ENCODE results near the gene MAFG. TPM values are rescaled to one million over a fixed set of nuclear protein-coding genes. Genes with fewer than 3 reads are reported as not detected.

MAFG gene
- total and polyA plus RNA-seq, 2 of the 13 experiments (the other 11 are each of a cell fraction or from before 2014, with no cell fraction given), result 14.5 to 20.0 TPM

DNA sequence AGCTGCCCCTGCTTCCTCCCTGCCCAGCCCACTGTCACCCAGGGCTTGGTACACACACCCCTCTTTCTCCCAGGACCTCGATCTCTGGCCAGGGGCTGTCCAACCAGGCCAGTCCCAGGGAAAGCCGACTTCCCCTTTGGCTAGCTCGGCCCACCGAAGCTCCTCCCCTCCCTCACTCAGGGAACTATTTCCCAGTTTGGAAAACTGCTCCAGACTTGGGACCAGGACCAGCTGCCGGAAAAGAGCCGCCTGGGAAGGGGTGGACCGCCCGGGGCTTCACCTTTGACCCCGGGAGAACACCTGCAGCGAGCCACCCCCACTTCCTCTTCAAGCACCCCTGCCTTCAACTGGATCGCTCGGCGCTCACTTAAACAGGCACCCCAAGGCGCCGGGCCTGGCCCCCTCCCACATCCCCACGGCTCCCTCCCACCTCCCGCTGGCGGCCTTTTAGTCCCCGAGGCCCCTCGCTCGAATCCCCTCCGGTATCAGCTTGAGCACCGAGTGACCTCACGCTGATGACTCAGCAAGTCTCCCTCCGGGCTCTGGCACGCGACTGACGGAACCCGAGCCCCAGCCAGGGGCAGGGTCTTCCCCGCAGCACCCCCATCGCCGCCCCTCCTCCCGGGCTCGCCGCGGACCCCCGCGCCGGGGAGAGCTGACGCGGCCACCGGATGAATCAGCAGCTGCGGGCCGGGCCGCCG is 934 bp downstream of the MAFG start (continued):
- TF ChIP-seq, protein P1, sequence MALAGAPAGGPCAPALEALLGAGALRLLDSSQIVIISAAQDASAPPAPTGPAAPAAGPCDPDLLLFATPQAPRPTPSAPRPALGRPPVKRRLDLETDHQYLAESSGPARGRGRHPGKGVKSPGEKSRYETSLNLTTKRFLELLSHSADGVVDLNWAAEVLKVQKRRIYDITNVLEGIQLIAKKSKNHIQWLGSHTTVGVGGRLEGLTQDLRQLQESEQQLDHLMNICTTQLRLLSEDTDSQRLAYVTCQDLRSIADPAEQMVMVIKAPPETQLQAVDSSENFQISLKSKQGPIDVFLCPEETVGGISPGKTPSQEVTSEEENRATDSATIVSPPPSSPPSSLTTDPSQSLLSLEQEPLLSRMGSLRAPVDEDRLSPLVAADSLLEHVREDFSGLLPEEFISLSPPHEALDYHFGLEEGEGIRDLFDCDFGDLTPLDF (CRISPR knock-in tag; IDR thresholded peaks at IDR 0.05), result peak; percentile 61; the same call in 1 of the 2 replicates
- TF ChIP-seq, protein P2, sequence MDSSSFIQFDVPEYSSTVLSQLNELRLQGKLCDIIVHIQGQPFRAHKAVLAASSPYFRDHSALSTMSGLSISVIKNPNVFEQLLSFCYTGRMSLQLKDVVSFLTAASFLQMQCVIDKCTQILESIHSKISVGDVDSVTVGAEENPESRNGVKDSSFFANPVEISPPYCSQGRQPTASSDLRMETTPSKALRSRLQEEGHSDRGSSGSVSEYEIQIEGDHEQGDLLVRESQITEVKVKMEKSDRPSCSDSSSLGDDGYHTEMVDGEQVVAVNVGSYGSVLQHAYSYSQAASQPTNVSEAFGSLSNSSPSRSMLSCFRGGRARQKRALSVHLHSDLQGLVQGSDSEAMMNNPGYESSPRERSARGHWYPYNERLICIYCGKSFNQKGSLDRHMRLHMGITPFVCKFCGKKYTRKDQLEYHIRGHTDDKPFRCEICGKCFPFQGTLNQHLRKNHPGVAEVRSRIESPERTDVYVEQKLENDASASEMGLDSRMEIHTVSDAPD (CRISPR knock-in tag; IDR thresholded peaks at IDR 0.05), result no peak
- TF ChIP-seq ZC3H4 (CRISPR knock-in tag; IDR thresholded peaks at IDR 0.05; ENCODE audit: borderline replicate concordance) (0 out of 2 replicates have a peak, but pooled peaks have one; percentile 6), ZNF747 (CRISPR knock-in tag; IDR thresholded peaks at IDR 0.05; ENCODE audit: borderline replicate concordance) (peak; percentile 44; the same call in 1 of the 2 replicates), ASH2L (IDR thresholded peaks at IDR 0.05; ENCODE audit: insufficient read length, low read depth, low read length) (peak; percentile 37), ATF1 (CRISPR knock-in tag; IDR thresholded peaks at IDR 0.05) (no peak), MAFG (CRISPR knock-in tag; IDR thresholded peaks at IDR 0.05) (peak; percentile 92), ZNF652 (CRISPR knock-in tag; IDR thresholded peaks at IDR 0.05; ENCODE audit: borderline replicate concordance, low read depth) (no peak), ZNF382 (CRISPR knock-in tag; IDR thresholded peaks at IDR 0.05; ENCODE audit: borderline replicate concordance) (no peak), CBX1 (IDR thresholded peaks at IDR 0.05; ENCODE audit: low read depth) (peak; percentile 33), THAP11 (CRISPR knock-in tag; IDR thresholded peaks at IDR 0.05) (peak; percentile 65; the same call in 1 of the 2 replicates), ONECUT2 (CRISPR knock-in tag; IDR thresholded peaks at IDR 0.05) (no peak), ARNT2 (CRISPR knock-in tag; IDR thresholded peaks at IDR 0.05; ENCODE audit: low read depth) (no peak), ZNF556 (CRISPR knock-in tag; IDR thresholded peaks at IDR 0.05; ENCODE audit: borderline replicate concordance) (no peak)
- TF ChIP-seq, protein P3, sequence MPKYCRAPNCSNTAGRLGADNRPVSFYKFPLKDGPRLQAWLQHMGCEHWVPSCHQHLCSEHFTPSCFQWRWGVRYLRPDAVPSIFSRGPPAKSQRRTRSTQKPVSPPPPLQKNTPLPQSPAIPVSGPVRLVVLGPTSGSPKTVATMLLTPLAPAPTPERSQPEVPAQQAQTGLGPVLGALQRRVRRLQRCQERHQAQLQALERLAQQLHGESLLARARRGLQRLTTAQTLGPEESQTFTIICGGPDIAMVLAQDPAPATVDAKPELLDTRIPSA (CRISPR knock-in tag; IDR thresholded peaks at IDR 0.05; ENCODE audit: borderline replicate concordance), result no peak
- TF ChIP-seq, protein P4, sequence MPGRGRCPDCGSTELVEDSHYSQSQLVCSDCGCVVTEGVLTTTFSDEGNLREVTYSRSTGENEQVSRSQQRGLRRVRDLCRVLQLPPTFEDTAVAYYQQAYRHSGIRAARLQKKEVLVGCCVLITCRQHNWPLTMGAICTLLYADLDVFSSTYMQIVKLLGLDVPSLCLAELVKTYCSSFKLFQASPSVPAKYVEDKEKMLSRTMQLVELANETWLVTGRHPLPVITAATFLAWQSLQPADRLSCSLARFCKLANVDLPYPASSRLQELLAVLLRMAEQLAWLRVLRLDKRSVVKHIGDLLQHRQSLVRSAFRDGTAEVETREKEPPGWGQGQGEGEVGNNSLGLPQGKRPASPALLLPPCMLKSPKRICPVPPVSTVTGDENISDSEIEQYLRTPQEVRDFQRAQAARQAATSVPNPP (CRISPR knock-in tag; IDR thresholded peaks at IDR 0.05), result no peak
- TF ChIP-seq, protein P5, sequence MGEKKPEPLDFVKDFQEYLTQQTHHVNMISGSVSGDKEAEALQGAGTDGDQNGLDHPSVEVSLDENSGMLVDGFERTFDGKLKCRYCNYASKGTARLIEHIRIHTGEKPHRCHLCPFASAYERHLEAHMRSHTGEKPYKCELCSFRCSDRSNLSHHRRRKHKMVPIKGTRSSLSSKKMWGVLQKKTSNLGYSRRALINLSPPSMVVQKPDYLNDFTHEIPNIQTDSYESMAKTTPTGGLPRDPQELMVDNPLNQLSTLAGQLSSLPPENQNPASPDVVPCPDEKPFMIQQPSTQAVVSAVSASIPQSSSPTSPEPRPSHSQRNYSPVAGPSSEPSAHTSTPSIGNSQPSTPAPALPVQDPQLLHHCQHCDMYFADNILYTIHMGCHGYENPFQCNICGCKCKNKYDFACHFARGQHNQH (CRISPR knock-in tag; IDR thresholded peaks at IDR 0.05), result no peak; the same call in 1 of the 2 replicates
- TF ChIP-seq, protein P6, sequence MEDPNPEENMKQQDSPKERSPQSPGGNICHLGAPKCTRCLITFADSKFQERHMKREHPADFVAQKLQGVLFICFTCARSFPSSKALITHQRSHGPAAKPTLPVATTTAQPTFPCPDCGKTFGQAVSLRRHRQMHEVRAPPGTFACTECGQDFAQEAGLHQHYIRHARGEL (CRISPR knock-in tag; IDR thresholded peaks at IDR 0.05), result peak; percentile 76; the same call in 1 of the 2 replicates
- TF ChIP-seq, protein P7, sequence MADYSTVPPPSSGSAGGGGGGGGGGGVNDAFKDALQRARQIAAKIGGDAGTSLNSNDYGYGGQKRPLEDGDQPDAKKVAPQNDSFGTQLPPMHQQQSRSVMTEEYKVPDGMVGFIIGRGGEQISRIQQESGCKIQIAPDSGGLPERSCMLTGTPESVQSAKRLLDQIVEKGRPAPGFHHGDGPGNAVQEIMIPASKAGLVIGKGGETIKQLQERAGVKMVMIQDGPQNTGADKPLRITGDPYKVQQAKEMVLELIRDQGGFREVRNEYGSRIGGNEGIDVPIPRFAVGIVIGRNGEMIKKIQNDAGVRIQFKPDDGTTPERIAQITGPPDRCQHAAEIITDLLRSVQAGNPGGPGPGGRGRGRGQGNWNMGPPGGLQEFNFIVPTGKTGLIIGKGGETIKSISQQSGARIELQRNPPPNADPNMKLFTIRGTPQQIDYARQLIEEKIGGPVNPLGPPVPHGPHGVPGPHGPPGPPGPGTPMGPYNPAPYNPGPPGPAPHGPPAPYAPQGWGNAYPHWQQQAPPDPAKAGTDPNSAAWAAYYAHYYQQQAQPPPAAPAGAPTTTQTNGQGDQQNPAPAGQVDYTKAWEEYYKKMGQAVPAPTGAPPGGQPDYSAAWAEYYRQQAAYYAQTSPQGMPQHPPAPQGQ (CRISPR knock-in tag; IDR thresholded peaks at IDR 0.05; ENCODE audit: borderline replicate concordance), result 0 out of 2 replicates have a peak, but pooled peaks have one; percentile 47

All from HepG2 (cell line).